ENCODE measurements around the gene NDUFV2. TPM values are rescaled to one million over a fixed set of nuclear protein-coding genes. Genes with fewer than 3 reads are reported as not detected.
A peak's percentile ranks its signal among the peaks of the same experiment; 100 is the strongest.

NDUFV2 gene
- total RNA-seq, 1 donor from 2014 or later, result 97.7 TPM

DNA sequence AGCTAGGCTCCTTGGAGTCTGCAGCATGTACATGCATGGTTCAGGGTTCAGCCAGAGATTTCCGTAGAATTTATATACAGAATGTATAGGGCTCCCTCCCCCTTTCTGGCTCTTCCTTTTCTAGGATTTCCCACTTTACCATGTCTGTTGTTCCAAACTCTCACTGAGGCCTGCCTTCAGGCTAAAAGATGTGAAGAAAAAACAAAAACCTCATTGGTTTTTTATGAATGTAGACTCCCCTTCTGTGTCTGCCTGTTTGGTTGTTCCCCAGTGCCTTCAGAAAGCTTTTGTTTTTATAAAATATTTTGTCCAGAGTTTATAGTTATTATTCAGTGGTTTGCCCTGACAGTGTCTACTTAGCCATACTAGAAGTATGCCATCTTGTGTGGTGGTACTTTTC is 3.6 kb downstream of the NDUFV2 start:
- H3K27ac Mint-ChIP-seq (ENCODE audit: unreplicated experiment), result peak overlapping the region; percentile 82
- no peak for TF ChIP-seq CTCF (IDR thresholded peaks at IDR 0.05)
- no peaks in the 10 kb centered on the region for H3K9me3 Mint-ChIP-seq (ENCODE audit: unreplicated experiment)
- no peaks in the 10 kb centered on the region for H3K36me3 Mint-ChIP-seq (ENCODE audit: unreplicated experiment)
- peak overlapping the region; percentile 87 for H3K4me3 Mint-ChIP-seq (ENCODE audit: unreplicated experiment)
- no peaks in the 10 kb centered on the region for H3K27me3 Mint-ChIP-seq (ENCODE audit: unreplicated experiment)
- H3K4me1 Mint-ChIP-seq (ENCODE audit: unreplicated experiment), result peaks cover 79% of the 10 kb centered on the region
- DNase-seq (ENCODE audit: extremely low spot score, unreplicated experiment), result no peak

GRCh38 chr18:9106800-9107584 is 4.5 kb downstream of the NDUFV2 start:
- TF ChIP-seq CTCF (IDR thresholded peaks at IDR 0.05), result no peak
- Mint-ChIP-seq H3K27ac (ENCODE audit: unreplicated experiment) (peak overlapping the region; percentile 82), H3K36me3 (ENCODE audit: unreplicated experiment) (no peaks in the 10 kb centered on the region), H3K9me3 (ENCODE audit: unreplicated experiment) (no peaks in the 10 kb centered on the region), H3K4me3 (ENCODE audit: unreplicated experiment) (peak overlapping the region; percentile 87), H3K27me3 (ENCODE audit: unreplicated experiment) (no peaks in the 10 kb centered on the region), H3K4me1 (ENCODE audit: unreplicated experiment) (peaks cover 75% of the 10 kb centered on the region)
- DNase-seq (ENCODE audit: extremely low spot score, unreplicated experiment), result no peak

DNA sequence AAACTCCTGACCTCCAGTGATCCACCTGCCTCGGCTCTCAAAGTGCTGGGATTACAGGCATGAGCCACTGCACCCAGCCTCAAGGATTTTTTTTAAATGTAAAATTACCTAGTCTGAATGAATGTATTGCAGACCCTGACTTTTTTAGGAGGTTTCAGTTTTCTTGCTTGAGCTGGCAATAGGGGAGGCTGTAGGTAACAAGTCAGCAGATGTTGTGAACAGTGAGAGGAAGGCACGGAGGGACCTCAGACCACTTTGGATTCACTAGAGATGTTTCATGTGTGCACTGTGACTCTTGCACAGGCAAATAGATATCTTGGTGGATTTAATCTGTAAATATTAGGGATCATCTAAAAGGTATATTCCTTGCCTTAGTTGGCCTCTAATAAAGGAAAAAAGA is 6.4 kb downstream of the NDUFV2 start:
- no peak for TF ChIP-seq CTCF (IDR thresholded peaks at IDR 0.05)
- no peak for DNase-seq (ENCODE audit: extremely low spot score, unreplicated experiment)
- Mint-ChIP-seq H3K4me3 (ENCODE audit: unreplicated experiment) (no peak overlapping the region), H3K9me3 (ENCODE audit: unreplicated experiment) (no peaks in the 10 kb centered on the region), H3K27ac (ENCODE audit: unreplicated experiment) (peak overlapping the region; percentile 90), H3K27me3 (ENCODE audit: unreplicated experiment) (no peaks in the 10 kb centered on the region), H3K4me1 (ENCODE audit: unreplicated experiment) (peaks cover 82% of the 10 kb centered on the region), H3K36me3 (ENCODE audit: unreplicated experiment) (no peaks in the 10 kb centered on the region)

- Mint-ChIP-seq H3K4me1 (ENCODE audit: unreplicated experiment) (peaks cover 80% of the 10 kb centered on the region), H3K9me3 (ENCODE audit: unreplicated experiment) (no peaks in the 10 kb centered on the region), H3K27me3 (ENCODE audit: unreplicated experiment) (no peaks in the 10 kb centered on the region), H3K4me3 (ENCODE audit: unreplicated experiment) (peak overlapping the region; percentile 41), H3K27ac (ENCODE audit: unreplicated experiment) (peak overlapping the region; percentile 90), H3K36me3 (ENCODE audit: unreplicated experiment) (no peaks in the 10 kb centered on the region)
- TF ChIP-seq CTCF (IDR thresholded peaks at IDR 0.05), result no peak
- no peak for DNase-seq (ENCODE audit: extremely low spot score, unreplicated experiment)
Measured at GRCh38 chr18:9109523-9109922, 7.0 kb downstream of the NDUFV2 start.

GRCh38 chr18:9113468-9114149 is 11.1 kb downstream of the NDUFV2 start:
- no peaks in the 10 kb centered on the region for H3K9me3 Mint-ChIP-seq (ENCODE audit: unreplicated experiment)
- H3K4me3 Mint-ChIP-seq (ENCODE audit: unreplicated experiment), result no peak overlapping the region
- H3K27me3 Mint-ChIP-seq (ENCODE audit: unreplicated experiment), result no peaks in the 10 kb centered on the region
- TF ChIP-seq CTCF (IDR thresholded peaks at IDR 0.05), result no peak
- no peak for DNase-seq (ENCODE audit: extremely low spot score, unreplicated experiment)
- H3K4me1 Mint-ChIP-seq (ENCODE audit: unreplicated experiment), result peaks cover 75% of the 10 kb centered on the region
- H3K27ac Mint-ChIP-seq (ENCODE audit: unreplicated experiment), result peak overlapping the region; percentile 82
- no peaks in the 10 kb centered on the region for H3K36me3 Mint-ChIP-seq (ENCODE audit: unreplicated experiment)

All from osteocyte (in vitro differentiated cells).